ENCODE data around the gene TSSK1B.

GRCh38 chr5:113474100-113474728 lies 39.4 kb upstream of the TSSK1B start:
- TF ChIP-seq EZH2 (IDR thresholded peaks at IDR 0.05; ENCODE audit: borderline replicate concordance, low read length) = no peak
- TF ChIP-seq CTCF (IDR thresholded peaks at IDR 0.05; ENCODE audit: low read length) = no peak

Data from OCI-LY1 (cell line).